GM12878 (cell line): ENCODE results near the gene IL3RA. TPM values are rescaled to one million over a fixed set of nuclear protein-coding genes. Genes with fewer than 3 reads are reported as not detected.

Experiments used
- ATAC-seq: fragments of 200-7000 bp; cut with Tn5 transposase; 3 replicates; pipeline ENCODE4 v1.9.1; 2020; ENCODE audit warnings: mild to moderate bottlenecking, moderate library complexity
- BruUV-seq: library from RNA; stranded (reverse); fragments of 400-500 nt; replicated peaks from 2 replicates; lab custom pipeline; 2021; lab: Mats Ljungman, UMichigan
- CTCF ChIA-PET: fragments of 300-600 bp; sonication (Branson Sonifier 250); formaldehyde crosslinking; extraction: SDS; loops from one replicate; lab custom pipeline; 2021; ENCODE audit warnings: inconsistent platforms; lab: Yijun Ruan, JAX
- POLR2A ChIA-PET: fragments of 350-600 bp; formaldehyde crosslinking; extraction: SDS; loops from one replicate; lab custom pipeline; 2021; ENCODE audit warnings: inconsistent platforms; lab: Charles Lee
- RAD21 ChIA-PET: fragments of 300-600 bp; sonication (Branson Sonifier 250); formaldehyde crosslinking; loops from one replicate; lab custom pipeline; 2023; ENCODE audit warnings: antibody characterized with exemption; ENCODE audit not compliant: unreplicated experiment; lab: Charles Lee
- SMC1A ChIA-PET: fragments of 300-600 bp; sonication (Branson Sonifier 250); formaldehyde crosslinking; loops from one replicate; lab custom pipeline; 2023; ENCODE audit not compliant: unreplicated experiment, uncharacterized antibody; lab: Charles Lee
- DNase-seq: peaks from one replicate; pipeline ENCODE4 v3.0.0-alpha.2; 2011; ENCODE audit warnings: low read depth, low spot score
- FAIRE-seq: peaks from 3 replicates; lab custom pipeline; 2011; peaks lifted over from hg19 to GRCh38; lab: Jason Lieb, UNC
- H2AFZ ChIP-seq: 2 replicates; pipeline ENCODE4 v1.6.0; 2011; ENCODE audit warnings: low read depth, low read length, control low read depth; ENCODE audit not compliant: control insufficient read depth
- H3K27ac ChIP-seq: 2 replicates; pipeline ENCODE4 v1.5.1; 2011; ENCODE audit warnings: control low read depth; ENCODE audit not compliant: control insufficient read depth, insufficient read depth
- H3K27me3 ChIP-seq, 2 experiments: replicated peaks in 1 of 2; 2 replicates each; pipeline versions ENCODE4 v1.6.0 to v1.6.1; 2011; ENCODE audit warnings: low read length in 1 of 2; ENCODE audit not compliant: control insufficient read depth in 2 of 2, insufficient read depth in 2 of 2
- H3K36me3 ChIP-seq, 2 experiments: 2 replicates each; pipeline ENCODE4 v1.5.1; 2011; ENCODE audit warnings: low read length in 1 of 2; ENCODE audit not compliant: control insufficient read depth in 2 of 2, insufficient read depth in 2 of 2
- H3K4me1 ChIP-seq: 2 replicates; pipeline ENCODE4 v1.6.1; 2011; ENCODE audit warnings: mild to moderate bottlenecking, low read length, moderate library complexity, mixed read lengths; ENCODE audit not compliant: control insufficient read depth, insufficient read depth
- H3K4me2 ChIP-seq: 2 replicates; pipeline ENCODE4 v1.6.0; 2011; ENCODE audit warnings: control low read depth; ENCODE audit not compliant: control insufficient read depth, insufficient read depth
- H3K4me3 ChIP-seq: fragments of 200-600 bp; sonication (generic); 2 replicates; pipeline ENCODE4 v1.5.1; 2016
- H3K79me2 ChIP-seq: 2 replicates; pipeline ENCODE4 v1.6.0; 2011; ENCODE audit warnings: low read length; ENCODE audit not compliant: control insufficient read depth, insufficient read depth
- H3K9ac ChIP-seq: 2 replicates; pipeline ENCODE4 v1.8.0; 2011; ENCODE audit warnings: low read length, control low read depth, mixed read lengths; ENCODE audit not compliant: control insufficient read depth, insufficient read depth
- H3K9me3 ChIP-seq: replicated peaks from 3 replicates; pipeline ENCODE4 v1.5.1; 2011; ENCODE audit warnings: mild to moderate bottlenecking, low read length; ENCODE audit not compliant: control insufficient read depth, insufficient read depth
- H4K20me1 ChIP-seq: 2 replicates; pipeline ENCODE4 v1.6.0; 2011; ENCODE audit not compliant: control insufficient read depth, insufficient read depth
- BHLHE40 ChIP-seq, 2 experiments: fragments of 450-650 bp in 1 of 2; IDR thresholded peaks; 2 replicates each; pipeline ENCODE4 v1.6.1; 2011 to 2017; ENCODE audit warnings: low read depth in 2 of 2, borderline replicate concordance in 1 of 2, improper control_type of control experiment in 1 of 2, low read length in 1 of 2, mild to moderate bottlenecking in 1 of 2
- BMI1 ChIP-seq: fragments of 450-650 bp; IDR thresholded peaks from 2 replicates; pipeline ENCODE4 v1.6.1; 2016; ENCODE audit warnings: mild to moderate bottlenecking, moderate library complexity, borderline replicate concordance
- IKZF1 ChIP-seq: fragments of 450-650 bp; conservative IDR thresholded peaks from 2 replicates; pipeline ENCODE4 v1.6.1; 2017; ENCODE audit warnings: antibody characterized with exemption, mild to moderate bottlenecking
- JUND ChIP-seq: IDR thresholded peaks from 2 replicates; pipeline ENCODE4 v1.6.1; 2012; ENCODE audit warnings: low read depth, mild to moderate bottlenecking, low read length, improper control_type of control experiment, moderate library complexity
- NR2F1 ChIP-seq: fragments of 450-650 bp; conservative IDR thresholded peaks from 2 replicates; pipeline ENCODE4 v1.6.1; 2017; ENCODE audit warnings: mild to moderate bottlenecking
- RAD21 ChIP-seq: IDR thresholded peaks from 2 replicates; pipeline ENCODE4 v1.6.1; 2011; ENCODE audit warnings: mild to moderate bottlenecking, low read depth, low read length, moderate library complexity; ENCODE audit not compliant: insufficient read depth
- RUNX3 ChIP-seq: IDR thresholded peaks from 2 replicates; pipeline ENCODE4 v1.6.1; 2012; ENCODE audit warnings: low read length, inconsistent platforms
- SMARCA5 ChIP-seq: fragments of 450-650 bp; IDR thresholded peaks from 2 replicates; pipeline ENCODE4 v1.6.1; 2017; ENCODE audit warnings: mild to moderate bottlenecking
- SMC3 ChIP-seq: IDR thresholded peaks from 2 replicates; pipeline ENCODE4 v1.6.1; 2011; ENCODE audit warnings: low read length, improper control_type of control experiment, borderline replicate concordance
- SPI1 ChIP-seq: IDR thresholded peaks from 2 replicates; pipeline ENCODE4 v1.6.1; 2011; ENCODE audit warnings: low read depth, mild to moderate bottlenecking, low read length, moderate library complexity, borderline replicate concordance; ENCODE audit not compliant: insufficient read depth
- SUPT20H ChIP-seq: IDR thresholded peaks from 2 replicates; pipeline ENCODE4 v1.6.1; 2011; ENCODE audit warnings: low read depth, mild to moderate bottlenecking, low read length, moderate library complexity, borderline replicate concordance; ENCODE audit not compliant: control insufficient read depth
- TCF12 ChIP-seq: IDR thresholded peaks from 2 replicates; pipeline ENCODE4 v1.6.1; 2011; ENCODE audit warnings: low read depth, mild to moderate bottlenecking, low read length
- TCF3 ChIP-seq: IDR thresholded peaks from 2 replicates; pipeline ENCODE4 v1.6.1; 2012; ENCODE audit warnings: low read depth, mild to moderate bottlenecking, low read length, borderline replicate concordance; ENCODE audit not compliant: insufficient read depth
- YY1 ChIP-seq: IDR thresholded peaks from 2 replicates; pipeline ENCODE4 v1.6.1; 2011; ENCODE audit warnings: low read depth, mild to moderate bottlenecking, low read length
- ZBED1 ChIP-seq: IDR thresholded peaks from 2 replicates; pipeline ENCODE4 v1.6.1; 2016; ENCODE audit warnings: borderline replicate concordance
- ZZZ3 ChIP-seq: IDR thresholded peaks from 2 replicates; pipeline ENCODE4 v1.6.1; 2011; ENCODE audit warnings: low read depth; ENCODE audit not compliant: control insufficient read depth, insufficient read length
- WGBS: methylation state at CpG from one replicate; pipeline ENCODE4 v1.1.6; 2016; ENCODE audit warnings: low lambda C conversion rate; ENCODE audit not compliant: insufficient replicate concordance, insufficient coverage; ENCODE audit errors: missing lambda C conversion rate; 5-methylcytosine and 5-hydroxymethylcytosine counted together
- in situ Hi-C: fragments of 300-500 bp; cut with MboI; formaldehyde crosslinking; loops from 9 replicates; pipeline ENCODE4 v1.14.3; 2018; ENCODE audit warnings: mixed read lengths
- intact Hi-C: fragments of 100-400 bp; cut with micrococcal nuclease; formaldehyde crosslinking; loops from one replicate; pipeline ENCODE4 v1.14.2; 2022; ENCODE audit not compliant: unreplicated experiment
- polyA plus RNA-seq, 11 experiments: library from polyadenylated mRNA; depleted of rRNA in 4 of 11; unstranded in 6 of 11; stranded (reverse) in 5 of 11; fragments of >200 nt; fragmentation: Nextera tagmentation in 4 of 11; fragmentation: Illumina TruSeq in 1 of 11; extraction: Ambion mirVana in 4 of 11; extraction: Trizol in 1 of 11; gene quantifications; 1 replicate in 1 of 11; 2 replicates in 10 of 11; pipeline versions ENCODE4 v1.2.1 to v1.2.3, GENCODE V29; 2011 to 2016; ENCODE audit warnings: inconsistent platforms in 2 of 11, missing spikeins in 2 of 11, low read depth in 1 of 11
- total RNA-seq, 4 experiments: library from RNA; depleted of rRNA in 3 of 4; stranded (reverse); fragments of >200 nt in 3 of 4; fragmentation: Illumina TruSeq in 1 of 4; extraction: Trizol in 1 of 4; gene quantifications; 2 replicates each; pipeline versions ENCODE4 v1.2.1 to v1.2.3, GENCODE V29; 2013 to 2021
- TF ChIP-seq, protein P1 (sequence below): fragments of 450-650 bp; formaldehyde crosslinking; IDR thresholded peaks from 2 replicates; pipeline ENCODE4 v1.5.0; 2022; ENCODE audit warnings: mild to moderate bottlenecking, missing genetic modification characterization
- TF ChIP-seq, protein P2 (sequence below), 3 experiments: IDR thresholded peaks in 2 of 3; conservative IDR thresholded peaks in 1 of 3; 2 replicates each; pipeline ENCODE4 v1.5.1; 2011; ENCODE audit warnings: low read depth in 3 of 3, low read length in 3 of 3, mild to moderate bottlenecking in 3 of 3, control low read depth in 2 of 3, moderate library complexity in 2 of 3, inconsistent platforms in 1 of 3, mixed read lengths in 1 of 3; ENCODE audit not compliant: control insufficient read depth in 2 of 3, insufficient read depth in 1 of 3; ENCODE audit errors: extremely low read depth in 1 of 3
- TF ChIP-seq, protein P3 (sequence below): IDR thresholded peaks from 2 replicates; pipeline ENCODE4 v1.6.1; 2012; ENCODE audit warnings: low read depth, low read length, improper control_type of control experiment

The IL3RA gene
- total and polyA plus RNA-seq, 10 of the 15 experiments (the other 5 are each of a cell fraction or from before 2014, with no cell fraction given): 2.1 to 31.1 (median 17.9) TPM

DNA sequence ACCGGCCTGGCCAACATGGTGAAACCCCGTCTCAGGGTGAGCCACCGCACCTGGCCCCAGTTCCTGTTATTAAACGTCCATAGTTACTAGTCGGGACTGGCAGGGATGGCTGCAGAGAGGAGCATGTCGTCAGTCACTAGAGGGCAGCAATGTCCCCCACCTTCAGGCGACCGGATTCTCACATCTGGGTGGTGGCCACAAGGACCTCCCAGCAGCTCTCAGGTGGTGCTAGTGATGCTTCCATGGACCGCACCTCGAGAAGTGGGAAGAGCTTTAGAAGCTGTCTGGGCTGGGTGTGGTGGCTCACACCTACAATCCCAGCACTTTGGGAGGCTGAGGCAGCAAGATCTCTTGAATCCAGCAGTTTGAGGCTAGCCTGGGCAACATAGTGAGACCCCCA lies 13.3 kb upstream of the IL3RA start:
- ChIA-PET SMC1A (no interaction called here), POLR2A (no interaction called here), RAD21 (no interaction called here), CTCF (no interaction called here)
- in situ Hi-C loops: no loop called here
- Histone ChIP-seq H4K20me1 (no peaks in the 10 kb centered on the region), H3K4me3 (no peak overlapping the region), H3K4me1 (peaks cover 22% of the 10 kb centered on the region), H3K9ac (no peak overlapping the region), H3K27me3 (no peaks in the 10 kb centered on the region), H3K9me3 (peaks cover 5% of the 10 kb centered on the region; the same call in 2 of the 3 replicates), H3K4me2 (no peak overlapping the region), H2AFZ (no peak overlapping the region; the same call in 1 of the 2 replicates), H3K79me2 (no peaks in the 10 kb centered on the region), H3K36me3 (no peaks in the 10 kb centered on the region), H3K27ac (no peak overlapping the region)
- no peak for FAIRE-seq
- no TSS peak for BruUV-seq
- intact Hi-C loops: loop anchor here (2.0 to 5.0 kb wide), 3 partner anchors 69 to 129 kb away; partner anchors contain the start of genes ASMTL and SLC25A6
- DNase-seq: peak; percentile 55
- peak; percentile 77 for ATAC-seq
- WGBS: 14% methylated on average over 10 of the region's 10 CpGs
- peak; percentile 72 for TF ChIP-seq TCF12
- peak; percentile 93; the same call in 1 of the 2 replicates for TF ChIP-seq ZBED1
- TF ChIP-seq BMI1: no peak
- peak; percentile 56 for TF ChIP-seq RAD21
- TF ChIP-seq, protein P1, sequence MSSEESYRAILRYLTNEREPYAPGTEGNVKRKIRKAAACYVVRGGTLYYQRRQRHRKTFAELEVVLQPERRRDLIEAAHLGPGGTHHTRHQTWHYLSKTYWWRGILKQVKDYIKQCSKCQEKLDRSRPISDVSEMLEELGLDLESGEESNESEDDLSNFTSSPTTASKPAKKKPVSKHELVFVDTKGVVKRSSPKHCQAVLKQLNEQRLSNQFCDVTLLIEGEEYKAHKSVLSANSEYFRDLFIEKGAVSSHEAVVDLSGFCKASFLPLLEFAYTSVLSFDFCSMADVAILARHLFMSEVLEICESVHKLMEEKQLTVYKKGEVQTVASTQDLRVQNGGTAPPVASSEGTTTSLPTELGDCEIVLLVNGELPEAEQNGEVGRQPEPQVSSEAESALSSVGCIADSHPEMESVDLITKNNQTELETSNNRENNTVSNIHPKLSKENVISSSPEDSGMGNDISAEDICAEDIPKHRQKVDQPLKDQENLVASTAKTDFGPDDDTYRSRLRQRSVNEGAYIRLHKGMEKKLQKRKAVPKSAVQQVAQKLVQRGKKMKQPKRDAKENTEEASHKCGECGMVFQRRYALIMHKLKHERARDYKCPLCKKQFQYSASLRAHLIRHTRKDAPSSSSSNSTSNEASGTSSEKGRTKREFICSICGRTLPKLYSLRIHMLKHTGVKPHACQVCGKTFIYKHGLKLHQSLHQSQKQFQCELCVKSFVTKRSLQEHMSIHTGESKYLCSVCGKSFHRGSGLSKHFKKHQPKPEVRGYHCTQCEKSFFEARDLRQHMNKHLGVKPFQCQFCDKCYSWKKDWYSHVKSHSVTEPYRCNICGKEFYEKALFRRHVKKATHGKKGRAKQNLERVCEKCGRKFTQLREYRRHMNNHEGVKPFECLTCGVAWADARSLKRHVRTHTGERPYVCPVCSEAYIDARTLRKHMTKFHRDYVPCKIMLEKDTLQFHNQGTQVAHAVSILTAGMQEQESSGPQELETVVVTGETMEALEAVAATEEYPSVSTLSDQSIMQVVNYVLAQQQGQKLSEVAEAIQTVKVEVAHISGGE (CRISPR knock-in tag): no peak
- TF ChIP-seq TCF3: peak; percentile 55; the same call in 1 of the 2 replicates
- TF ChIP-seq ZZZ3: no peak
- no peak for TF ChIP-seq JUND
- no peak for TF ChIP-seq SUPT20H
- 0 out of 2 replicates have a peak, but pooled peaks have one; percentile 35 for TF ChIP-seq IKZF1
- peak; percentile 54; the same call in 1 of the 2 replicates for TF ChIP-seq SMC3
- 0 out of 2 replicates have a peak, but pooled peaks have one; percentile 31 for TF ChIP-seq NR2F1
- TF ChIP-seq, protein P2, sequence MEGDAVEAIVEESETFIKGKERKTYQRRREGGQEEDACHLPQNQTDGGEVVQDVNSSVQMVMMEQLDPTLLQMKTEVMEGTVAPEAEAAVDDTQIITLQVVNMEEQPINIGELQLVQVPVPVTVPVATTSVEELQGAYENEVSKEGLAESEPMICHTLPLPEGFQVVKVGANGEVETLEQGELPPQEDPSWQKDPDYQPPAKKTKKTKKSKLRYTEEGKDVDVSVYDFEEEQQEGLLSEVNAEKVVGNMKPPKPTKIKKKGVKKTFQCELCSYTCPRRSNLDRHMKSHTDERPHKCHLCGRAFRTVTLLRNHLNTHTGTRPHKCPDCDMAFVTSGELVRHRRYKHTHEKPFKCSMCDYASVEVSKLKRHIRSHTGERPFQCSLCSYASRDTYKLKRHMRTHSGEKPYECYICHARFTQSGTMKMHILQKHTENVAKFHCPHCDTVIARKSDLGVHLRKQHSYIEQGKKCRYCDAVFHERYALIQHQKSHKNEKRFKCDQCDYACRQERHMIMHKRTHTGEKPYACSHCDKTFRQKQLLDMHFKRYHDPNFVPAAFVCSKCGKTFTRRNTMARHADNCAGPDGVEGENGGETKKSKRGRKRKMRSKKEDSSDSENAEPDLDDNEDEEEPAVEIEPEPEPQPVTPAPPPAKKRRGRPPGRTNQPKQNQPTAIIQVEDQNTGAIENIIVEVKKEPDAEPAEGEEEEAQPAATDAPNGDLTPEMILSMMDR (IDR thresholded peaks at IDR 0.05 in 2 of 3, conservative IDR thresholded peaks at IDR 0.05 in 1 of 3; ENCODE audit: control insufficient read depth in 2 of 3, extremely low read depth in 1 of 3, insufficient read depth in 1 of 3, low read depth in 3 of 3, low read length in 3 of 3): peak; percentile 55 to 67 (median 60); a peak in 5 of 6 replicates
- 0 out of 2 replicates have a peak, but pooled peaks have one; percentile 38 for TF ChIP-seq SMARCA5
- 0 out of 4 replicates have a peak, but pooled peaks of 1 of the 2 experiments have one; percentile 10 for TF ChIP-seq BHLHE40 (IDR thresholded peaks at IDR 0.05; ENCODE audit: borderline replicate concordance in 1 of 2, low read depth in 2 of 2, low read length in 1 of 2)
- TF ChIP-seq, protein P3, sequence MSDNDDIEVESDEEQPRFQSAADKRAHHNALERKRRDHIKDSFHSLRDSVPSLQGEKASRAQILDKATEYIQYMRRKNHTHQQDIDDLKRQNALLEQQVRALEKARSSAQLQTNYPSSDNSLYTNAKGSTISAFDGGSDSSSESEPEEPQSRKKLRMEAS: no peak
- TF ChIP-seq YY1: 0 out of 2 replicates have a peak, but pooled peaks have one; percentile 42
- TF ChIP-seq RUNX3: peak; percentile 12; the same call in 1 of the 2 replicates
- TF ChIP-seq SPI1: peak; percentile 76; the same call in 1 of the 2 replicates
